Lower leg skin (tissue), 3 donors: Measurements from ENCODE around the gene TBRG4.

ENCODE experiments used
- POLR2A ChIP-seq, 2 donors: fragments of 450-650 bp; IDR thresholded peaks; one replicate each; pipeline ENCODE4 v1.6.1; 2016 to 2017; ENCODE audit warnings: antibody characterized with exemption in 2 of 2, mild to moderate bottlenecking in 1 of 2, moderate library complexity in 1 of 2
- TF ChIP-seq, protein P1 (sequence below), 3 donors: fragments of 450-650 bp; IDR thresholded peaks; one replicate each; pipeline ENCODE4 v1.5.1; 2016; ENCODE audit warnings: antibody characterized with exemption in 3 of 3, mild to moderate bottlenecking in 3 of 3, moderate library complexity in 2 of 3

DNA sequence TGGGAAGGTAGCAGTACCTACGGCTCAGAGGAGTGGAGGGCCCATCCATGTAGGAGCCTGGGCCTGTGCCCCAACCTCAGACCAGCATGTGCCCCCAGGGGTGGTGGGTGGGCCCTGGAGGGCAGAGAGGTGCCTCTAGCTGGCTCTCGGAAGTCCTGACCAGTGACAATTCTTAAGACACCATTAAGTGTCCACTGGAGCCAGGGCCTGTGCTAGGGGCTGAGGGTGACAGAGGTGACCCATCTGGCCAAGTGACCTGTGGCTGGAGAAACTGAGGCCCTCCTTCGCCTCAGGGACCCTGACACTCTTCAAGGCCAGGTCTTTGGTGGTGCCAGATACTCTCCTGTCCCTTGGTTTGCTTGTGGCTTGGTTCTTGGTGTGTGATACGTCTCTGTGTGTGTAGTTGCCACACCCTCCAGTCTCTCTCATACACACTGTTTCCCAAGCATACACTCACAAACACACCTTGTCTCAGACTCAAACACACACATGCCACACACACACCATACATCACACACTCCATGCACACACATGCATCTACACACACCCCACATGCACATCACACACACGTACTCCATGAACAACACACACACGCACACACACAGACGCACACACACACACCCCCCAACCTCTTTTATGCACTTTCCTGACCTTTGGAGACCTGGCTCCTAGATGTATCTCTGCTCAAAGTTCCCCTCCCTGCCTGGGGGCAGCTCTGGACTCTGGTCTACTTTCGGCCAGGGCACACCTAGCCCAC, 45.2 kb upstream of the TBRG4 start:
- TF ChIP-seq, protein P1, sequence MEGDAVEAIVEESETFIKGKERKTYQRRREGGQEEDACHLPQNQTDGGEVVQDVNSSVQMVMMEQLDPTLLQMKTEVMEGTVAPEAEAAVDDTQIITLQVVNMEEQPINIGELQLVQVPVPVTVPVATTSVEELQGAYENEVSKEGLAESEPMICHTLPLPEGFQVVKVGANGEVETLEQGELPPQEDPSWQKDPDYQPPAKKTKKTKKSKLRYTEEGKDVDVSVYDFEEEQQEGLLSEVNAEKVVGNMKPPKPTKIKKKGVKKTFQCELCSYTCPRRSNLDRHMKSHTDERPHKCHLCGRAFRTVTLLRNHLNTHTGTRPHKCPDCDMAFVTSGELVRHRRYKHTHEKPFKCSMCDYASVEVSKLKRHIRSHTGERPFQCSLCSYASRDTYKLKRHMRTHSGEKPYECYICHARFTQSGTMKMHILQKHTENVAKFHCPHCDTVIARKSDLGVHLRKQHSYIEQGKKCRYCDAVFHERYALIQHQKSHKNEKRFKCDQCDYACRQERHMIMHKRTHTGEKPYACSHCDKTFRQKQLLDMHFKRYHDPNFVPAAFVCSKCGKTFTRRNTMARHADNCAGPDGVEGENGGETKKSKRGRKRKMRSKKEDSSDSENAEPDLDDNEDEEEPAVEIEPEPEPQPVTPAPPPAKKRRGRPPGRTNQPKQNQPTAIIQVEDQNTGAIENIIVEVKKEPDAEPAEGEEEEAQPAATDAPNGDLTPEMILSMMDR (IDR thresholded peaks at IDR 0.05), result no peak
- TF ChIP-seq POLR2A (IDR thresholded peaks at IDR 0.05), result no peak
